ENCODE data around the gene SEC61B.

DNA sequence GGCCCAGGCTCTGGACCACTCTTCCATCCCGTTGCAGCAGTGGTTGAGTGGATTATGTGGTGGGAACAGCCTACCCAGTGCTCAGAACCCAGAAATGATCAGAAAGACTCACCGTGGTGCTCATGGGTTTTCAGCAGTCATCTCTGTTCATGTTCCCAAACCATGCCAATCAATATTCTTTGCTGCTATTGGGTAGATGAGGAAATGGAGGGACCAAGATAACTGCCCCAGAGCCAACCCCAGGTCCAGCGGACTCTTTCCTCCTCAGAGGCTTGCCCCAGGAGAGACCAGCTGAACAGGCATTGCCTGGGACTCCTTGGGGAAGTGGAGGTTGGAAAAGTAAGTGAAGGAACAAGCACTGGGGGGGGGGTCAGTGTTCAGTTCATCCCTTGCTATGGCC is 38.5 kb upstream of the SEC61B start:
- TF ChIP-seq, protein P1, sequence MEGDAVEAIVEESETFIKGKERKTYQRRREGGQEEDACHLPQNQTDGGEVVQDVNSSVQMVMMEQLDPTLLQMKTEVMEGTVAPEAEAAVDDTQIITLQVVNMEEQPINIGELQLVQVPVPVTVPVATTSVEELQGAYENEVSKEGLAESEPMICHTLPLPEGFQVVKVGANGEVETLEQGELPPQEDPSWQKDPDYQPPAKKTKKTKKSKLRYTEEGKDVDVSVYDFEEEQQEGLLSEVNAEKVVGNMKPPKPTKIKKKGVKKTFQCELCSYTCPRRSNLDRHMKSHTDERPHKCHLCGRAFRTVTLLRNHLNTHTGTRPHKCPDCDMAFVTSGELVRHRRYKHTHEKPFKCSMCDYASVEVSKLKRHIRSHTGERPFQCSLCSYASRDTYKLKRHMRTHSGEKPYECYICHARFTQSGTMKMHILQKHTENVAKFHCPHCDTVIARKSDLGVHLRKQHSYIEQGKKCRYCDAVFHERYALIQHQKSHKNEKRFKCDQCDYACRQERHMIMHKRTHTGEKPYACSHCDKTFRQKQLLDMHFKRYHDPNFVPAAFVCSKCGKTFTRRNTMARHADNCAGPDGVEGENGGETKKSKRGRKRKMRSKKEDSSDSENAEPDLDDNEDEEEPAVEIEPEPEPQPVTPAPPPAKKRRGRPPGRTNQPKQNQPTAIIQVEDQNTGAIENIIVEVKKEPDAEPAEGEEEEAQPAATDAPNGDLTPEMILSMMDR (IDR thresholded peaks at IDR 0.05), result no peak
- TF ChIP-seq ZFX (IDR thresholded peaks at IDR 0.05; ENCODE audit: borderline replicate concordance), result no peak

Data from 22Rv1 (cell line).